ENCODE measurements around the gene CKAP2L.

CKAP2L gene

GRCh38 chr2:112733871-112734270 is 30.5 kb downstream of the CKAP2L start:
- Histone ChIP-seq H3K4me1 (ENCODE audit: low read length) (no peaks in the 10 kb centered on the region), H3K9ac (ENCODE audit: low read length) (no peak overlapping the region), H3K79me2 (ENCODE audit: low read length) (no peaks in the 10 kb centered on the region), H4K20me1 (ENCODE audit: insufficient read depth, low read length) (no peaks in the 10 kb centered on the region), H3K9me3 (replicated peaks; ENCODE audit: insufficient read depth, low read length) (no peaks in the 10 kb centered on the region), H2AFZ (ENCODE audit: low read length) (no peak overlapping the region), H3K36me3 (replicated peaks; ENCODE audit: insufficient read depth, low read length) (peaks cover 4% of the 10 kb centered on the region), H3K27ac (ENCODE audit: low read length) (no peak overlapping the region), H3K27me3 (replicated peaks; ENCODE audit: insufficient read depth, low read length) (no peaks in the 10 kb centered on the region), H3K9me2 (replicated peaks; ENCODE audit: insufficient read depth, low read length) (no peaks in the 10 kb centered on the region), H3K4me3 (ENCODE audit: low read length) (no peak overlapping the region), H3K4me2 (ENCODE audit: low read depth, low read length) (no peak overlapping the region), H3F3A (ENCODE audit: insufficient read depth, low read length) (no peaks in the 10 kb centered on the region)
- TF ChIP-seq EZH2 (optimal IDR thresholded peaks at IDR 0.05; ENCODE audit: low read depth, low read length), result no peak
- TF ChIP-seq, protein P1, sequence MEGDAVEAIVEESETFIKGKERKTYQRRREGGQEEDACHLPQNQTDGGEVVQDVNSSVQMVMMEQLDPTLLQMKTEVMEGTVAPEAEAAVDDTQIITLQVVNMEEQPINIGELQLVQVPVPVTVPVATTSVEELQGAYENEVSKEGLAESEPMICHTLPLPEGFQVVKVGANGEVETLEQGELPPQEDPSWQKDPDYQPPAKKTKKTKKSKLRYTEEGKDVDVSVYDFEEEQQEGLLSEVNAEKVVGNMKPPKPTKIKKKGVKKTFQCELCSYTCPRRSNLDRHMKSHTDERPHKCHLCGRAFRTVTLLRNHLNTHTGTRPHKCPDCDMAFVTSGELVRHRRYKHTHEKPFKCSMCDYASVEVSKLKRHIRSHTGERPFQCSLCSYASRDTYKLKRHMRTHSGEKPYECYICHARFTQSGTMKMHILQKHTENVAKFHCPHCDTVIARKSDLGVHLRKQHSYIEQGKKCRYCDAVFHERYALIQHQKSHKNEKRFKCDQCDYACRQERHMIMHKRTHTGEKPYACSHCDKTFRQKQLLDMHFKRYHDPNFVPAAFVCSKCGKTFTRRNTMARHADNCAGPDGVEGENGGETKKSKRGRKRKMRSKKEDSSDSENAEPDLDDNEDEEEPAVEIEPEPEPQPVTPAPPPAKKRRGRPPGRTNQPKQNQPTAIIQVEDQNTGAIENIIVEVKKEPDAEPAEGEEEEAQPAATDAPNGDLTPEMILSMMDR (IDR thresholded peaks at IDR 0.05; ENCODE audit: low read length), result no peak
- no peak for TF ChIP-seq EZH2phosphoT487 (IDR thresholded peaks at IDR 0.05; ENCODE audit: low read length)
- no peak for DNase-seq

- Histone ChIP-seq H3K27ac (ENCODE audit: low read length) (no peak overlapping the region), H3K4me2 (ENCODE audit: low read depth, low read length) (no peak overlapping the region), H3K4me3 (ENCODE audit: low read length) (no peak overlapping the region), H3K4me1 (ENCODE audit: low read length) (no peaks in the 10 kb centered on the region), H3K9me3 (replicated peaks; ENCODE audit: insufficient read depth, low read length) (no peaks in the 10 kb centered on the region), H3K79me2 (ENCODE audit: low read length) (no peaks in the 10 kb centered on the region), H3F3A (ENCODE audit: insufficient read depth, low read length) (no peaks in the 10 kb centered on the region), H3K9ac (ENCODE audit: low read length) (no peak overlapping the region), H3K9me2 (replicated peaks; ENCODE audit: insufficient read depth, low read length) (no peaks in the 10 kb centered on the region), H3K27me3 (replicated peaks; ENCODE audit: insufficient read depth, low read length) (no peaks in the 10 kb centered on the region), H3K36me3 (replicated peaks; ENCODE audit: insufficient read depth, low read length) (peaks cover 3% of the 10 kb centered on the region), H4K20me1 (ENCODE audit: insufficient read depth, low read length) (no peaks in the 10 kb centered on the region), H2AFZ (ENCODE audit: low read length) (no peak overlapping the region)
- DNase-seq, result no peak
- TF ChIP-seq, protein P1 (IDR thresholded peaks at IDR 0.05; ENCODE audit: low read length), result no peak
- TF ChIP-seq EZH2phosphoT487 (IDR thresholded peaks at IDR 0.05; ENCODE audit: low read length), result no peak
- TF ChIP-seq EZH2 (optimal IDR thresholded peaks at IDR 0.05; ENCODE audit: low read depth, low read length), result no peak
Measured at GRCh38 chr2:112733456-112733855, 31.0 kb downstream of the CKAP2L start.

DNA sequence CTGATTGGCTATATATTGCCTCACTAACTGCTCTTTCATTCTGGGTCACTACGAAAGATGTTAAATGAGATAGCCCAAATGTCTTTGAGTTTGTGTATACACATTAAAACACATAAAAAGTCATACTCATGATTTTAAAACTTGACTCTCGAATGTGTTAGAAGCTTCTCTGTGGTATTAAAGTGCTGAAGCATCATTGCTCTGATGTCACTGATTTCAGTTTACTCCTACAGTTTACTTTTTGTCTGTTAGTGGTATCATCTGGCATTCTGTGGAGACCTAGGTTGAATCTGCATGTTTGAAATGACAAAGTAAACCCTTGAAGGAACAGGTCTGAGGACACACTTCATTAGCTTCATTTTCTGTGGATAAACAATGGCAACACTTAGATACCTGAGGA is 32.9 kb downstream of the CKAP2L start:
- H3K4me1 ChIP-seq (ENCODE audit: low read length), result no peaks in the 10 kb centered on the region
- H2AFZ ChIP-seq (ENCODE audit: low read length), result no peak overlapping the region
- H3K9me2 ChIP-seq (replicated peaks; ENCODE audit: insufficient read depth, low read length), result no peaks in the 10 kb centered on the region
- no peak for DNase-seq
- peaks cover 6% of the 10 kb centered on the region; the same call in 1 of the 2 replicates for H3K27me3 ChIP-seq (replicated peaks; ENCODE audit: insufficient read depth, low read length)
- no peak overlapping the region for H3K27ac ChIP-seq (ENCODE audit: low read length)
- no peaks in the 10 kb centered on the region for H3K9me3 ChIP-seq (replicated peaks; ENCODE audit: insufficient read depth, low read length)
- no peaks in the 10 kb centered on the region for H3F3A ChIP-seq (ENCODE audit: insufficient read depth, low read length)
- H3K79me2 ChIP-seq (ENCODE audit: low read length), result no peaks in the 10 kb centered on the region
- H3K36me3 ChIP-seq (replicated peaks; ENCODE audit: insufficient read depth, low read length), result no peaks in the 10 kb centered on the region
- H3K9ac ChIP-seq (ENCODE audit: low read length), result no peak overlapping the region
- H4K20me1 ChIP-seq (ENCODE audit: insufficient read depth, low read length), result no peaks in the 10 kb centered on the region
- H3K4me2 ChIP-seq (ENCODE audit: low read depth, low read length), result no peak overlapping the region
- no peak overlapping the region for H3K4me3 ChIP-seq (ENCODE audit: low read length)
- TF ChIP-seq, protein P1 (IDR thresholded peaks at IDR 0.05; ENCODE audit: low read length), result no peak
- TF ChIP-seq EZH2phosphoT487 (IDR thresholded peaks at IDR 0.05; ENCODE audit: low read length), result no peak
- TF ChIP-seq EZH2 (optimal IDR thresholded peaks at IDR 0.05; ENCODE audit: low read depth, low read length), result no peak

All from MM.1S (cell line).